Adrenal gland (tissue), 5 donors: Measurements from ENCODE around the gene FHOD3.

Source experiments
- CTCF ChIP-seq, 6 experiments: fragments of 450-650 bp in 4 of 6; fragments of 200-600 bp in 2 of 6; sonication (generic) in 1 of 6; IDR thresholded peaks; 1 replicate in 5 of 6; 2 replicates in 1 of 6; pipeline versions ENCODE4 v1.5.1 to v1.8.0; 2016 to 2021; ENCODE audit warnings: antibody characterized with exemption in 6 of 6, mild to moderate bottlenecking in 2 of 6, moderate library complexity in 1 of 6
- POLR2A ChIP-seq, 2 donors: fragments of 450-650 bp; IDR thresholded peaks; one replicate each; pipeline ENCODE4 v1.6.1; 2017; ENCODE audit warnings: antibody characterized with exemption in 2 of 2, mild to moderate bottlenecking in 2 of 2, moderate library complexity in 1 of 2
- donor health status: DM: no; HTN: no; CAD: no.

GRCh38 chr18:36327352-36328316, 30.1 kb downstream of the FHOD3 start:
- no peak for TF ChIP-seq CTCF (IDR thresholded peaks at IDR 0.05)
- no peak for TF ChIP-seq POLR2A (IDR thresholded peaks at IDR 0.05)
